HG02798 (cell line): ENCODE data around the gene SLC28A1.
"Not testable (repeated sequence)": the region's sequence is repeated elsewhere in the genome, so short reads cannot be mapped to it uniquely, and the experiment has no call there.

Experiments used
- ATAC-seq: cut with Tn5 transposase; IDR thresholded peaks from one replicate; pipeline ENCODE4 v1.9.1; 2021; ENCODE audit warnings: mild to moderate bottlenecking; ENCODE audit not compliant: unreplicated experiment, poor library complexity

The SLC28A1 gene

GRCh38 chr15:84983294-84983693 is 98.8 kb downstream of the SLC28A1 start:
- no peak for ATAC-seq

GRCh38 chr15:84983711-84984110 is 99.2 kb downstream of the SLC28A1 start:
- ATAC-seq: no peak

DNA sequence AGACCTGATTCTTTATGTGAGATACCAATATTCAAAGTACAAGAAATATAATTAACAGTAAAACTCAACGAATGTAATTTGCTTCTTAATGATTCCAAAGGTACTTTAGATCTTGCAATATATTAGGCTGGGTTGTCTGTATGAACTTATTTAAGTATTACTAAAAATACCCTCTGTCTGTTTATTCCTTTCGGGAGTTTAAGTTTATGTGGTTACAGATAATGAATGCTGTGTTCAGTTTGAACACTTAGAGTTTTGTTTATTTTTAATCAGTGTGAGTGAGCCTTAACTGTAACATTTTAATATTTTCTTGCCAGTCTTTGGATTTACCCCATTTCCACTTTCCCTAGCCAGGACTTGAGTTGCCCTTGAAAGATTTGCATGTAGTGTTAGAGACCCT is 100.7 kb downstream of the SLC28A1 start:
- ATAC-seq: no peak

DNA sequence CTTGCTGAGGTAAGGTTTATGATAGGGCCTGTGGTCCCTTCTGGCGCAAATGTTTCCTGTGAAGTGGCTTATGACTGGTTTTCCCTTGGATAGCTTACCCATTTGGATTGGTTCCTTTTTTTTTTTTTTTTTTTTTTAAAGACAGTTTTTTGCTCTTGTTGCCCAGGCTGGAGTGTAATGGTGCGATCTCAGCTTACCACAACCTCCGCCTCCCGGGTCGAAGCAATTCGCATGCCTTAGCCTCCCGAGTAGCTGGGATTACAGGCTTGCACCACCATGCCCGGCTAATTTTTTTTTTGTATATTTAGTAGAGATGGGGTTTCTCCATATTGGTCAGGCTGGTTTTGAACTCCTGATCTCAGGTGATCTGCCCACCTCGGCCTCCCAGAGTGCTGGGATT is 102.9 kb downstream of the SLC28A1 start:
- ATAC-seq: not testable (repeated sequence)

DNA sequence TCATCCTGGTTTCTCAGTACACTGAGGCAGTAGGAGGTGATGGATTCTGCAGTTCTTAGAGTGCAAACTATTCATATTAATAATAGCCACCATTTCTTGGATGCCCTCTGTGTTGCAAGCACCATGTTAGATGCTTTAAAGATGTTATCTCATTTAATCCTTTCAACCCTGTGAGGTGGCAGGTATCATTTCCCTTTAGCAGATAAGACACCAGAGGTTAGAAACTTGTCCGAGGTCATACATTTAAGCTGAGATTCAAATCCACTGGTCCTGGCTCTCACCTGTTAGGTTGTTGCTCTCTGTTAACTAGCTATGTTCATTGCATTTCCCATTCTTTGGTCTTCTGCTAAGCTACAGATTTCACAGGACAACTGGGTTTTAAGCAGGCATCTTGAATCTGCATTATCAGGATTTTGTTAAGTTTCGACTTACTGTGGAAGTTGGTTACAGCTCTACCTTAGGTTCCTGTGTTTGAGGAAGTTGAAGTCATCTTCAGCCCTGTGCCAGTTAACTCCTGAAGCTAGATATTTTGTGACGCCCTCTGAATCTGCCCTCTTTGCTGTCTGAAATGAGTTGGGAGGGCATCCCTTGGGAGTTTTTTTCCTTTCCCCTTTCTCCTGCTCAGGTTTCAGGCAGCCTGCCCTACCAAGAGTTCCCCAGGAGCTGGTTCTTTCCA is 103.6 kb downstream of the SLC28A1 start:
- ATAC-seq: no peak

- ATAC-seq: no peak
Observed at GRCh38 chr15:84988909-84989644, 104.6 kb downstream of the SLC28A1 start.

- ATAC-seq: no peak
Observed at GRCh38 chr15:84990507-84990906, 106.0 kb downstream of the SLC28A1 start.

- ATAC-seq: no peak
Observed at GRCh38 chr15:84991014-84991712, 106.7 kb downstream of the SLC28A1 start.

DNA sequence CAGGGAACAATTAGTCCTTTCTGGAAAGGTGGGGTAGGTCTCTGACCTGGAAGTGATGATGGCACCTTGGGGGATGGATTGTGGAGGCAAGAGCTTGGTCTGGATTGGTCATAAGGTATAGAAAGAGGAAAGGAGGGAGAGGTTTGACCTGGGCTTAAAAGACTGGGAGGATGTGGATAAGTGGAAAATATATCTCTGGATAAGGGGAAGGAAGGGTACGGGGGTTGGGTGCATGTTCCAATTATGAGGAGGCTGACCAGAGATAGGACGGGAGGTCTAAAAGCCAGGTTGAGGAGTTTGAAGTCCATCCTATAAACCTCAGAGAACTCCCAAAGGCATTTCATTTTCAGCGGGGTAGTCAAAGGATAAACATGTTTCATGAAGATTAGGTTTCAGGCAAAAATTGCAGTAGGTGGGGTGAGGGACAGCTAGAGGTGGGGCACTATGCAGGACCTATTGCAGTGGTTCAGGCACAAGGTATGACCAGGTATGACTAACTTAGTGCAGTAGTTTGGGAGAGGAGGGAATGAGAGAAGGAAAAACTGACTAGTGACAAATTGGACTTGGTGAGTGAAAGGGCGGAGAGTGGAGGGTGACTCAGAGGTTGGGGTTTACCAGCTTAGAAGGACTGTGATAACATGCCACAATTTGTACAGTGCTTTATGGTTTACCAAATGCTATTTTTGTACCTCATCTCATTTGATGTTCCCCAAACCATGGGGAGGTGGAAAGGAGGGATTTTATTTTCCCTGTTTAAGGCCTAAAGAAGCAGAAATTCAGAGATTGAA is 107.9 kb downstream of the SLC28A1 start:
- ATAC-seq: peak; percentile 47
